SU-DHL-6 (cell line): ENCODE data around the gene CCDC88A.

Source experiments
- H2AFZ ChIP-seq: fragments of 200-600 bp; sonication (generic); 2 replicates; pipeline ENCODE4 v1.6.1; 2014; ENCODE audit warnings: low read depth, mild to moderate bottlenecking, moderate library complexity, mixed read lengths, antibody characterized with exemption, low read length; ENCODE audit not compliant: severe bottlenecking
- H3F3A ChIP-seq: fragments of 200-600 bp; shearing (Covaris generic); 2 replicates; pipeline ENCODE4 v1.6.0; 2016; ENCODE audit warnings: antibody characterized with exemption, mild to moderate bottlenecking; ENCODE audit not compliant: insufficient read depth
- H3K27ac ChIP-seq: fragments of 200-600 bp; sonication (generic); 2 replicates; pipeline ENCODE4 v1.5.1; 2016; ENCODE audit warnings: low read depth, mild to moderate bottlenecking, low read length, moderate library complexity, mixed read lengths
- H3K27me3 ChIP-seq: fragments of 200-600 bp; sonication (generic), shearing (Covaris generic); 2 replicates; pipeline ENCODE4 v1.6.0; 2014; ENCODE audit warnings: mild to moderate bottlenecking, low read length
- H3K36me3 ChIP-seq: fragments of 200-600 bp; sonication (generic); 2 replicates; pipeline ENCODE4 v1.6.1; 2014; ENCODE audit warnings: mild to moderate bottlenecking, low read length, mixed read lengths
- H3K4me2 ChIP-seq: fragments of 300-600, 200-600 bp; shearing (Covaris generic), sonication (generic); 2 replicates; pipeline ENCODE4 v1.6.0; 2014; ENCODE audit warnings: low read length, low read depth, mild to moderate bottlenecking; ENCODE audit not compliant: poor library complexity, severe bottlenecking
- H3K4me3 ChIP-seq: fragments of 200-600 bp; sonication (generic); 2 replicates; pipeline ENCODE4 v1.5.1; 2014; ENCODE audit warnings: antibody characterized with exemption, low read length, mild to moderate bottlenecking, mixed read lengths; ENCODE audit not compliant: insufficient read depth, poor library complexity, severe bottlenecking
- H3K79me2 ChIP-seq: fragments of 200-600 bp; sonication (generic); 2 replicates; pipeline ENCODE4 v1.6.1; 2014; ENCODE audit warnings: mild to moderate bottlenecking, low read length, moderate library complexity; ENCODE audit not compliant: insufficient read depth
- H3K9ac ChIP-seq: fragments of 200-600 bp; sonication (generic); 2 replicates; pipeline ENCODE4 v1.7.0; 2014; ENCODE audit warnings: mild to moderate bottlenecking, low read length
- H3K9me2 ChIP-seq: fragments of 200-600 bp; sonication (generic); replicated peaks from 2 replicates; pipeline ENCODE4 v1.6.1; 2014; ENCODE audit warnings: low read length; ENCODE audit not compliant: insufficient read depth
- H3K9me3 ChIP-seq: fragments of 200-600 bp; sonication (generic); 2 replicates; pipeline ENCODE4 v1.6.1; 2014; ENCODE audit warnings: low read length, mixed read lengths; ENCODE audit not compliant: insufficient read depth
- H4K20me1 ChIP-seq: fragments of 200-600 bp; sonication (generic); 2 replicates; pipeline ENCODE4 v1.6.1; 2014; ENCODE audit warnings: low read depth, mild to moderate bottlenecking, antibody characterized with exemption, low read length, moderate library complexity, mixed read lengths
- CTCF ChIP-seq: fragments of 200-600 bp; sonication (generic); IDR thresholded peaks from one replicate; pipeline ENCODE4 v1.5.1; 2017; ENCODE audit warnings: antibody characterized with exemption, mild to moderate bottlenecking, low read length, moderate library complexity; ENCODE audit not compliant: insufficient read depth, poor library complexity, severe bottlenecking
- EZH2phosphoT487 ChIP-seq: fragments of 200-600 bp; sonication (generic), shearing (Covaris generic); conservative IDR thresholded peaks from 2 replicates; pipeline ENCODE4 v1.6.1; 2018; ENCODE audit warnings: mild to moderate bottlenecking, antibody characterized with exemption, low read length, moderate library complexity, mixed read lengths

CCDC88A gene

GRCh38 chr2:55371376-55371775, 48.3 kb downstream of the CCDC88A start:
- no peak for TF ChIP-seq EZH2phosphoT487
- no peak for TF ChIP-seq CTCF
- no peak overlapping the region for H2AFZ ChIP-seq
- H4K20me1 ChIP-seq = no peaks in the 10 kb centered on the region
- no peak overlapping the region for H3K27ac ChIP-seq
- no peaks in the 10 kb centered on the region for H3K9me2 ChIP-seq
- no peak overlapping the region for H3K4me3 ChIP-seq
- no peaks in the 10 kb centered on the region for H3K27me3 ChIP-seq
- no peaks in the 10 kb centered on the region for H3F3A ChIP-seq
- no peak overlapping the region for H3K4me2 ChIP-seq
- H3K9ac ChIP-seq = no peak overlapping the region
- H3K79me2 ChIP-seq = no peaks in the 10 kb centered on the region
- peaks cover 25% of the 10 kb centered on the region; the same call in 1 of the 2 replicates for H3K36me3 ChIP-seq
- H3K9me3 ChIP-seq = no peaks in the 10 kb centered on the region

GRCh38 chr2:55370208-55370607, 49.4 kb downstream of the CCDC88A start:
- Histone ChIP-seq H3K9me3 (no peaks in the 10 kb centered on the region), H3F3A (no peaks in the 10 kb centered on the region; the same call in 1 of the 2 replicates), H3K4me3 (no peak overlapping the region), H3K4me2 (no peak overlapping the region), H3K9ac (no peak overlapping the region), H3K79me2 (no peaks in the 10 kb centered on the region), H3K36me3 (peaks cover 25% of the 10 kb centered on the region; the same call in 1 of the 2 replicates), H3K27me3 (no peaks in the 10 kb centered on the region), H3K27ac (no peak overlapping the region), H4K20me1 (no peaks in the 10 kb centered on the region), H2AFZ (no peak overlapping the region), H3K9me2 (no peaks in the 10 kb centered on the region)
- TF ChIP-seq CTCF (no peak), EZH2phosphoT487 (no peak)

- Histone ChIP-seq H3K4me3 (no peak overlapping the region), H3K79me2 (no peaks in the 10 kb centered on the region), H3K36me3 (peaks cover 12% of the 10 kb centered on the region; the same call in 1 of the 2 replicates), H3K4me2 (no peak overlapping the region), H3K27ac (no peak overlapping the region), H3K9ac (no peak overlapping the region), H3F3A (peaks cover 12% of the 10 kb centered on the region; the same call in 1 of the 2 replicates), H3K27me3 (no peaks in the 10 kb centered on the region), H2AFZ (no peak overlapping the region), H3K9me2 (no peaks in the 10 kb centered on the region), H4K20me1 (no peaks in the 10 kb centered on the region), H3K9me3 (no peaks in the 10 kb centered on the region)
- TF ChIP-seq CTCF = no peak
- TF ChIP-seq EZH2phosphoT487 = no peak
Measured at GRCh38 chr2:55365303-55365702, 54.4 kb downstream of the CCDC88A start.
